HEK293 (cell line): Measurements from ENCODE around the gene BCAT1.

Experiments used
- OSR2 ChIP-seq: fragments of 450-650 bp; formaldehyde crosslinking; IDR thresholded peaks from 2 replicates; pipeline ENCODE4 v1.5.1; 2016; ENCODE audit warnings: missing biosample characterization, missing genetic modification characterization
- REST ChIP-seq: fragments of 450-650 bp; formaldehyde crosslinking; IDR thresholded peaks from 2 replicates; pipeline ENCODE4 v1.5.1; 2016; ENCODE audit warnings: missing biosample characterization, missing genetic modification characterization
- SETDB1 ChIP-seq: IDR thresholded peaks from one replicate; pipeline ENCODE4 v1.6.1; 2017; ENCODE audit warnings: mild to moderate bottlenecking, low read length, moderate library complexity, mixed read lengths; ENCODE audit not compliant: insufficient read length
- YY1 ChIP-seq: fragments of 450-650 bp; formaldehyde crosslinking; IDR thresholded peaks from 2 replicates; pipeline ENCODE4 v1.5.1; 2018; ENCODE audit warnings: missing biosample characterization, missing genetic modification characterization
- YY2 ChIP-seq: fragments of 450-650 bp; formaldehyde crosslinking; IDR thresholded peaks from 2 replicates; pipeline ENCODE4 v1.5.1; 2016; ENCODE audit warnings: missing biosample characterization, missing genetic modification characterization
- ZNF2 ChIP-seq: fragments of 450-650 bp; formaldehyde crosslinking; IDR thresholded peaks from 2 replicates; pipeline ENCODE4 v1.5.1; 2016; ENCODE audit warnings: missing biosample characterization, missing genetic modification characterization
- ZNF221 ChIP-seq: fragments of 450-650 bp; formaldehyde crosslinking; IDR thresholded peaks from 2 replicates; pipeline ENCODE4 v1.5.1; 2017; ENCODE audit warnings: missing biosample characterization, missing genetic modification characterization, borderline replicate concordance
- ZNF23 ChIP-seq: fragments of 450-650 bp; formaldehyde crosslinking; IDR thresholded peaks from 2 replicates; pipeline ENCODE4 v1.5.1; 2016; ENCODE audit warnings: missing biosample characterization, missing genetic modification characterization, borderline replicate concordance
- ZNF561 ChIP-seq: fragments of 450-650 bp; IDR thresholded peaks from 2 replicates; pipeline ENCODE4 v1.5.1; 2018; ENCODE audit warnings: missing biosample characterization, missing genetic modification characterization, borderline replicate concordance
- ZNF624 ChIP-seq: fragments of 450-650 bp; formaldehyde crosslinking; IDR thresholded peaks from 2 replicates; pipeline ENCODE4 v1.5.1; 2017; ENCODE audit warnings: missing biosample characterization, missing genetic modification characterization
- ZNF629 ChIP-seq: fragments of 450-650 bp; formaldehyde crosslinking; IDR thresholded peaks from 2 replicates; pipeline ENCODE4 v1.5.1; 2017; ENCODE audit warnings: missing biosample characterization, missing genetic modification characterization
- TF ChIP-seq, protein P1 (sequence below): fragments of 450-650 bp; formaldehyde crosslinking; IDR thresholded peaks from 2 replicates; pipeline ENCODE4 v1.5.1; 2016; ENCODE audit warnings: missing biosample characterization, missing genetic modification characterization
- TF ChIP-seq, protein P2 (sequence below): fragments of 450-650 bp; formaldehyde crosslinking; IDR thresholded peaks from 2 replicates; pipeline ENCODE4 v1.5.1; 2016; ENCODE audit warnings: missing biosample characterization, missing genetic modification characterization

GRCh38 chr12:24991209-24992049 lies 42.5 kb upstream of the BCAT1 start:
- TF ChIP-seq, protein P1, sequence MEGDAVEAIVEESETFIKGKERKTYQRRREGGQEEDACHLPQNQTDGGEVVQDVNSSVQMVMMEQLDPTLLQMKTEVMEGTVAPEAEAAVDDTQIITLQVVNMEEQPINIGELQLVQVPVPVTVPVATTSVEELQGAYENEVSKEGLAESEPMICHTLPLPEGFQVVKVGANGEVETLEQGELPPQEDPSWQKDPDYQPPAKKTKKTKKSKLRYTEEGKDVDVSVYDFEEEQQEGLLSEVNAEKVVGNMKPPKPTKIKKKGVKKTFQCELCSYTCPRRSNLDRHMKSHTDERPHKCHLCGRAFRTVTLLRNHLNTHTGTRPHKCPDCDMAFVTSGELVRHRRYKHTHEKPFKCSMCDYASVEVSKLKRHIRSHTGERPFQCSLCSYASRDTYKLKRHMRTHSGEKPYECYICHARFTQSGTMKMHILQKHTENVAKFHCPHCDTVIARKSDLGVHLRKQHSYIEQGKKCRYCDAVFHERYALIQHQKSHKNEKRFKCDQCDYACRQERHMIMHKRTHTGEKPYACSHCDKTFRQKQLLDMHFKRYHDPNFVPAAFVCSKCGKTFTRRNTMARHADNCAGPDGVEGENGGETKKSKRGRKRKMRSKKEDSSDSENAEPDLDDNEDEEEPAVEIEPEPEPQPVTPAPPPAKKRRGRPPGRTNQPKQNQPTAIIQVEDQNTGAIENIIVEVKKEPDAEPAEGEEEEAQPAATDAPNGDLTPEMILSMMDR (tag by site-specific recombination), result peak; percentile 59; the same call in 1 of the 2 replicates
- TF ChIP-seq SETDB1 (no peak), ZNF629 (tag by site-specific recombination) (no peak), YY1 (no peak), OSR2 (tag by site-specific recombination) (no peak), ZNF221 (no peak), YY2 (tag by site-specific recombination) (no peak), ZNF2 (tag by site-specific recombination) (peak; percentile 43), ZNF23 (tag by site-specific recombination) (no peak), REST (tag by site-specific recombination) (no peak), ZNF561 (tag by site-specific recombination) (no peak), ZNF624 (tag by site-specific recombination) (no peak)
- TF ChIP-seq, protein P2, sequence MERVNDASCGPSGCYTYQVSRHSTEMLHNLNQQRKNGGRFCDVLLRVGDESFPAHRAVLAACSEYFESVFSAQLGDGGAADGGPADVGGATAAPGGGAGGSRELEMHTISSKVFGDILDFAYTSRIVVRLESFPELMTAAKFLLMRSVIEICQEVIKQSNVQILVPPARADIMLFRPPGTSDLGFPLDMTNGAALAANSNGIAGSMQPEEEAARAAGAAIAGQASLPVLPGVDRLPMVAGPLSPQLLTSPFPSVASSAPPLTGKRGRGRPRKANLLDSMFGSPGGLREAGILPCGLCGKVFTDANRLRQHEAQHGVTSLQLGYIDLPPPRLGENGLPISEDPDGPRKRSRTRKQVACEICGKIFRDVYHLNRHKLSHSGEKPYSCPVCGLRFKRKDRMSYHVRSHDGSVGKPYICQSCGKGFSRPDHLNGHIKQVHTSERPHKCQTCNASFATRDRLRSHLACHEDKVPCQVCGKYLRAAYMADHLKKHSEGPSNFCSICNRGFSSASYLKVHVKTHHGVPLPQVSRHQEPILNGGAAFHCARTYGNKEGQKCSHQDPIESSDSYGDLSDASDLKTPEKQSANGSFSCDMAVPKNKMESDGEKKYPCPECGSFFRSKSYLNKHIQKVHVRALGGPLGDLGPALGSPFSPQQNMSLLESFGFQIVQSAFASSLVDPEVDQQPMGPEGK (tag by site-specific recombination), result no peak
